ENCODE measurements around the gene NAT16. TPM values are rescaled to one million over a fixed set of nuclear protein-coding genes. Genes with fewer than 3 reads are reported as not detected.

Gene NAT16
- total and polyA plus RNA-seq, 2 of the 8 experiments (the other 6 are each of a cell fraction or from before 2014, with no cell fraction given), result 0.26 to 0.84 TPM

- no peak for TF ChIP-seq PHF8 (conservative IDR thresholded peaks at IDR 0.05; ENCODE audit: low read depth, low read length)
- no peak for TF ChIP-seq ATF2 (IDR thresholded peaks at IDR 0.05; ENCODE audit: low read length)
- TF ChIP-seq MAX (IDR thresholded peaks at IDR 0.05), result peak; percentile 47; the same call in 1 of the 2 replicates
- no peak for TF ChIP-seq CHD1 (IDR thresholded peaks at IDR 0.05; ENCODE audit: low read depth, low read length)
- no peak for TF ChIP-seq SAP30 (IDR thresholded peaks at IDR 0.05; ENCODE audit: insufficient read depth, insufficient replicate concordance, low read length)
- TF ChIP-seq BACH1 (IDR thresholded peaks at IDR 0.05; ENCODE audit: low read length), result no peak
- TF ChIP-seq RNF2 (IDR thresholded peaks at IDR 0.05; ENCODE audit: borderline replicate concordance, low read depth, low read length, missing control alignments, poor library complexity, severe bottlenecking), result no peak
- TF ChIP-seq TEAD4 (IDR thresholded peaks at IDR 0.05; ENCODE audit: low read depth, low read length), result no peak
- TF ChIP-seq JUND (IDR thresholded peaks at IDR 0.05; ENCODE audit: low read length), result peak; percentile 90
- no peak for TF ChIP-seq BCL11A (IDR thresholded peaks at IDR 0.05; ENCODE audit: low read depth in 2 of 2, low read length in 2 of 2)
- no peak for TF ChIP-seq RBBP5 (IDR thresholded peaks at IDR 0.05; ENCODE audit: borderline replicate concordance, low read depth, low read length)
- TF ChIP-seq CREB1 (IDR thresholded peaks at IDR 0.05), result 0 out of 2 replicates have a peak, but pooled peaks have one; percentile 39
- no peak for TF ChIP-seq SP2 (IDR thresholded peaks at IDR 0.05; ENCODE audit: low read length)
- TF ChIP-seq ZNF274 (IDR thresholded peaks at IDR 0.05; ENCODE audit: borderline replicate concordance, extremely low read depth, low read length), result no peak
- TF ChIP-seq, protein P1, sequence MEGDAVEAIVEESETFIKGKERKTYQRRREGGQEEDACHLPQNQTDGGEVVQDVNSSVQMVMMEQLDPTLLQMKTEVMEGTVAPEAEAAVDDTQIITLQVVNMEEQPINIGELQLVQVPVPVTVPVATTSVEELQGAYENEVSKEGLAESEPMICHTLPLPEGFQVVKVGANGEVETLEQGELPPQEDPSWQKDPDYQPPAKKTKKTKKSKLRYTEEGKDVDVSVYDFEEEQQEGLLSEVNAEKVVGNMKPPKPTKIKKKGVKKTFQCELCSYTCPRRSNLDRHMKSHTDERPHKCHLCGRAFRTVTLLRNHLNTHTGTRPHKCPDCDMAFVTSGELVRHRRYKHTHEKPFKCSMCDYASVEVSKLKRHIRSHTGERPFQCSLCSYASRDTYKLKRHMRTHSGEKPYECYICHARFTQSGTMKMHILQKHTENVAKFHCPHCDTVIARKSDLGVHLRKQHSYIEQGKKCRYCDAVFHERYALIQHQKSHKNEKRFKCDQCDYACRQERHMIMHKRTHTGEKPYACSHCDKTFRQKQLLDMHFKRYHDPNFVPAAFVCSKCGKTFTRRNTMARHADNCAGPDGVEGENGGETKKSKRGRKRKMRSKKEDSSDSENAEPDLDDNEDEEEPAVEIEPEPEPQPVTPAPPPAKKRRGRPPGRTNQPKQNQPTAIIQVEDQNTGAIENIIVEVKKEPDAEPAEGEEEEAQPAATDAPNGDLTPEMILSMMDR (IDR thresholded peaks at IDR 0.05; ENCODE audit: control extremely low read depth in 1 of 3, insufficient read depth in 1 of 3, low read depth in 1 of 3, low read length in 3 of 3), result peak; percentile 57 to 76 (median 64)
- TF ChIP-seq CBX5 (IDR thresholded peaks at IDR 0.05; ENCODE audit: low read depth, low read length), result no peak
Measured at GRCh38 chr7:101138213-101138870, 41.8 kb downstream of the NAT16 start (continued).

Measured in H1 (cell line).